SK-N-MC (cell line): ENCODE data around the gene CMTM2.

Experiments
- DNase-seq: peaks from one replicate; pipeline ENCODE4 v3.0.0-alpha.2; 2011; ENCODE audit warnings: low read depth, low spot score
- H3K27ac ChIP-seq: fragments of 200-600 bp; sonication (generic); 2 replicates; pipeline ENCODE4 v1.5.1; 2016; ENCODE audit warnings: mixed run types
- H3K36me3 ChIP-seq: fragments of 200-600 bp; sonication (generic); 2 replicates; pipeline ENCODE4 v1.6.1; 2017; ENCODE audit warnings: antibody characterized with exemption, low read length, mixed read lengths; ENCODE audit not compliant: insufficient read depth
- H3K4me3 ChIP-seq: fragments of 200-600 bp; sonication (generic); 2 replicates; pipeline ENCODE4 v1.5.1; 2016
- H3K9ac ChIP-seq: fragments of 200-600 bp; sonication (generic); 2 replicates; pipeline ENCODE4 v1.8.0; 2017; ENCODE audit warnings: mixed run types, mixed read lengths; ENCODE audit not compliant: insufficient read length
- H3K9me3 ChIP-seq: fragments of 200-600 bp; sonication (generic); 2 replicates; pipeline ENCODE4 v1.6.1; 2017; ENCODE audit warnings: low read depth, mild to moderate bottlenecking, antibody characterized with exemption, low read length, moderate library complexity, mixed read lengths
- EZH2 ChIP-seq: fragments of 200-600 bp; sonication (generic); IDR thresholded peaks from one replicate; pipeline ENCODE4 v1.6.1; 2017; ENCODE audit warnings: antibody characterized with exemption
- FOXP2 ChIP-seq: optimal IDR thresholded peaks from 2 replicates; pipeline ENCODE3; 2011; ENCODE audit warnings: mild to moderate bottlenecking, moderate library complexity; ENCODE audit not compliant: insufficient read depth; ENCODE audit errors: extremely low read length, control extremely low read depth
- POLR2AphosphoS5 ChIP-seq: IDR thresholded peaks from 2 replicates; pipeline ENCODE4 v1.6.1; 2012; ENCODE audit warnings: mild to moderate bottlenecking, low read depth, low read length, borderline replicate concordance

CMTM2 gene

DNA sequence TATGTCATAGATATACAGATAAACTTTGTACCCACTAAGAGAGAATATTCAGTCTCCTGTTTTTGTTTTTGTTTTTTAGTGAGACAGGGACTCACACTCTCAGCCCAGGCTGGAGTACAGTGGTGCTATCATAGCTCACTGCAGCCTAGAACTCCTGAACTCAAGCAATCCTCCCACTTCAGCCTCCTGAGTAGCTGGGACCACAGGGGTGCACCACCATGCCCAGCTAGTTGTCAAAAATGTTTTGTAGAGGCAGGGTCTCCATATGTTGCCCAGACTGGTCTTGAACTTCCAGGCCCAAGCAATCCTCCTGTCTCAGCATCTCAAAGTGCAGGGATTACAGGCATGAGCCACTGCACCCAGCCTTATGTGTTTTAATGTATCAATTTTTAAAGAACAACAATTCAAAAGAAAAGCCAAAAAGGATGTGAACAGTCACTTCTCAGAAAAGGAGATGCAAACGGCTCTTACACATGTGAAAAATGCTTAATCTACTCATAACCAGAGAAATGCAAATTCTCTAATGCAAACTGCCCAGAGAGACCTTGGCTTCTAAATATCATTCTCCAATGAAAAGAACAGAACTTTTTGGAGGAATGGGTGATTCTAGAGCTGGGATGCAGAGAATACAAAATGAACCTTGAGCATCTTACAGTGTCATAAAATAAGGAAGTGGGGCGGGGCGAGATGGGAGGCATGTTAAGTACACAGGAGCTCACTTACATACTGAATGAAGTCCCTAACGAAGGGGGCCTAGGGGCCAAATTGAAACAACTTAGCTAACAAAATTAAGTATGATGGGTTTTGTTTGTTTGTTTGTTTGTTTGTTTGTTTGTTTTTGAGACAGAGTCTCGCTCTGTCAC lies 18.0 kb downstream of the CMTM2 start:
- no peak overlapping the region for H3K27ac ChIP-seq
- no peak overlapping the region for H3K9ac ChIP-seq
- TF ChIP-seq EZH2 (no peak), FOXP2 (no peak), POLR2AphosphoS5 (no peak)
- DNase-seq: no peak
- no peaks in the 10 kb centered on the region for H3K36me3 ChIP-seq
- H3K9me3 ChIP-seq: no peaks in the 10 kb centered on the region
- no peak overlapping the region for H3K4me3 ChIP-seq

DNA sequence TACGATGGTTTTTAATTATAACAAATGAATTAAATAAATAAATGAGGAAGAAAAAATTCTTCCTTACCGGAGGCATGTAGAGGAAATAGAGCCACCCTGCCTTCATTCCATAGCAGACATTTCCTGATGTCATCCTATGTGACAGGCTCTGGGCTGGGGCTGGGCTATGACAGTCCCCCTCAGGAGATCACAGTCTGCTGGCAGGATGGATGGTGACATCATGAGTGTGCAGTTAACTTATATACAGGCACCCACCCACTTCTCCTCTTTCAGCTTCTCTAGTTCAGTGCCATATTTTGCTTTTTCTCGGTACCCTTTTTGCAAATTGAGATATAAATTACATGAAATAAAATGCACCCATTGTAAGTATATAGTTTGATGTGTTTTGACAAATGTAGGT lies 18.8 kb downstream of the CMTM2 start:
- no peak for DNase-seq
- Histone ChIP-seq H3K9ac (no peak overlapping the region), H3K27ac (no peak overlapping the region), H3K9me3 (no peaks in the 10 kb centered on the region), H3K36me3 (no peaks in the 10 kb centered on the region), H3K4me3 (no peak overlapping the region)
- TF ChIP-seq POLR2AphosphoS5 (no peak), FOXP2 (no peak), EZH2 (no peak)

DNA sequence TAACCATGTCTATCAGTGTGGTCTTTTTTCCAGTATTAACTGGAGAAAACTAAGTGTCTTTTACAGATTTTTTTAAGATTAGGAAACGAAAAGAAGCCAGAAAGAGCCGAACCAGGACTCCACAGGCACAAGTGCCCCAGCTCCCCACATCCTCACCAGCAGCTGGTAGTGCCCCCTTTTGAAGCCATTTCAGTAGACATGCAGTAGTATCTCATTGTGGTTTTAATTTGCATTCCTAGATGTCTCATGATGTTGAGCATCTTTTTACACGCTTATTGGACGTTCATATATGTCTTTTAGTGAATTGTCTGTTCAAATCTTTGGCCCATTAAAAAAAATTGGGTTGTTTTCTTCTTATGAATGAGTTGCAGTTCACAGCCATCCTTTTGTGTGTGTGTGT lies 20.5 kb downstream of the CMTM2 start:
- TF ChIP-seq POLR2AphosphoS5: no peak
- no peak for TF ChIP-seq FOXP2
- TF ChIP-seq EZH2: no peak
- no peaks in the 10 kb centered on the region for H3K36me3 ChIP-seq
- H3K27ac ChIP-seq: no peak overlapping the region
- H3K9ac ChIP-seq: no peak overlapping the region
- no peak overlapping the region for H3K4me3 ChIP-seq
- DNase-seq: no peak
- no peaks in the 10 kb centered on the region for H3K9me3 ChIP-seq

DNA sequence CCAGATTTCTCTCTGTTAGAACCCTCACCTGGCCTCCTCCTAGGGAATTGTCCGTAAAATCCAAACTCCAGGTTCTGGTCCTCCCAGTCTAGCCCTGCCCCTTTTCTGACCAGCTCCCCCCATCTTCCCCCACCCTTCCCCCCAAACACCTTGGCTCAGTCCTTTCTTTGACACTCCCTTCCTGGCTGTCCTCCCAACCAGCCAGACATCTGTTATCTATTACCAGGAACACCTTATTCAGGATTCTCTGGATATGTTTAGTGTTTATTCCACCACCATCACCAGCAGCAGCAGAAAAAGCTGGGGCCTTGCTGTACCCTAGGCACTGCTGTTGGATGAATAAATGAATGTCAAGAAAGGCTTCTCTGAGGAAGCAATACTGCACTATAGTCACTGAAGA lies 21.2 kb downstream of the CMTM2 start:
- Histone ChIP-seq H3K36me3 (no peaks in the 10 kb centered on the region), H3K9ac (no peak overlapping the region), H3K27ac (no peak overlapping the region), H3K4me3 (no peak overlapping the region), H3K9me3 (no peaks in the 10 kb centered on the region)
- TF ChIP-seq EZH2 (no peak), POLR2AphosphoS5 (no peak), FOXP2 (no peak)
- DNase-seq: no peak

DNA sequence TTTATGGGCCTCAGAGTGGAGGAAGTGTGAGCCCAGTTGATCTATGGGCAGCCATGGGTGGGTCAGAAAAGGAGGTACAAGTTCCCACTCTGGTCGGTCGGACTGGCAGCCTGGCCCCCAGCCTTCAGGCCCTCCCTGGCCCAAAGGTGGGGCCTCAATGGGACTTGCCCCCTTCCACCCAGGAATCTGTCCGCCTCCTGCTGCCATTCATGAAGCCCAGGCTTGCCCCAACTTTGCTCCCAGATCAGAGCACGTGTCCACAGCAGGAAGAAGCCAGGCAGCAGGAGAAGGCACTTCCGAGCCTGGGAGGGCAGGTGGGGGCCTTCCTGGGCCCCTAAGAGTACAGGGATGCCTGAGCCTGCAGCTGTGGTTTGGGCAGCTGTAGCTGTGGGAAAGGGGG lies 22.2 kb downstream of the CMTM2 start:
- no peak for DNase-seq
- Histone ChIP-seq H3K27ac (no peak overlapping the region), H3K4me3 (no peak overlapping the region), H3K9ac (no peak overlapping the region), H3K9me3 (no peaks in the 10 kb centered on the region), H3K36me3 (no peaks in the 10 kb centered on the region)
- TF ChIP-seq POLR2AphosphoS5 (no peak), EZH2 (no peak), FOXP2 (no peak)

DNA sequence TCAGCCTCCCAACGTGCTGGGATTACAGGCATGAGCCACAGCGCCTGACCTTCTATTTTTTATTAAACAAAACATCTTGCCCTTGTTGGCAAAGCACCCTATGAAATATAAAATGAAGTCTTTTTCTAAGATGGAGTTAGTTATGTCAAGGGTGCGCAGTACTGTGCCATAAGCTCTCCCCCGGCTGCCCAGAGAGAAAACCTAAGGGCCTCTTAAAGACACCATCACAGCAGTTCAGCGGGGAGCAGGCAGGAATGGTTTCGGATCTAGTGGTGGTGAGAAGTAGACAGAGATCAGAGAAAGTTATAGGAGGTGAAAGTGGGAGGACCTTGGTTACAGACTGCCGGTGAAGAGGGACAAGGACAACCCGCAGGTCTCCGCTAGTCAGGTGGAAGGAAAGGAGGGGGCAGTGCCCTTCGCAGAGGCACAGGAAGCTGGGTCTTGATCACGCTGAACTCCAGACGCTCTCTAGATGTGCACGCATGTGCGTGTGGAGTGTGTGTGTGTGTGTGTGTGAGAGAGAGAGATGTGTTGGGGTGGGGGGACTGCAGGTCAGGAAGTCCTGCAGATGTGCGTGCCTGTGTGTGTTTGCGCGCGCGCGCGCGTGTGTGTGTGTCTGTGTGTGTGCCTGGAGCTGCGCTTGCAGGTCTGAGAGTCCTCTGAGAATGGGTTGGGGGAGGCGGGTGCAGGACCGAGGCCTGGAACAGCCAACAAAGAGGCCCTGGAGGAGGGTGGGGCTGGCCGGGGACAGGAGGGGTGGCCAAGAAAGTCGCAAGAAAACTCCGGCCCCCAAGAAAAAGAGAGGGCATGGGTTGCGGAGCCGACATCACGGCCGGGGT lies 24.5 kb downstream of the CMTM2 start:
- Histone ChIP-seq H3K36me3 (peaks cover under 1% of the 10 kb centered on the region; the same call in 1 of the 2 replicates), H3K27ac (no peak overlapping the region), H3K4me3 (peak overlapping the region; percentile 75), H3K9me3 (no peaks in the 10 kb centered on the region), H3K9ac (peak overlapping the region; percentile 60)
- no peak for DNase-seq
- TF ChIP-seq EZH2 (no peak), POLR2AphosphoS5 (no peak), FOXP2 (no peak)

DNA sequence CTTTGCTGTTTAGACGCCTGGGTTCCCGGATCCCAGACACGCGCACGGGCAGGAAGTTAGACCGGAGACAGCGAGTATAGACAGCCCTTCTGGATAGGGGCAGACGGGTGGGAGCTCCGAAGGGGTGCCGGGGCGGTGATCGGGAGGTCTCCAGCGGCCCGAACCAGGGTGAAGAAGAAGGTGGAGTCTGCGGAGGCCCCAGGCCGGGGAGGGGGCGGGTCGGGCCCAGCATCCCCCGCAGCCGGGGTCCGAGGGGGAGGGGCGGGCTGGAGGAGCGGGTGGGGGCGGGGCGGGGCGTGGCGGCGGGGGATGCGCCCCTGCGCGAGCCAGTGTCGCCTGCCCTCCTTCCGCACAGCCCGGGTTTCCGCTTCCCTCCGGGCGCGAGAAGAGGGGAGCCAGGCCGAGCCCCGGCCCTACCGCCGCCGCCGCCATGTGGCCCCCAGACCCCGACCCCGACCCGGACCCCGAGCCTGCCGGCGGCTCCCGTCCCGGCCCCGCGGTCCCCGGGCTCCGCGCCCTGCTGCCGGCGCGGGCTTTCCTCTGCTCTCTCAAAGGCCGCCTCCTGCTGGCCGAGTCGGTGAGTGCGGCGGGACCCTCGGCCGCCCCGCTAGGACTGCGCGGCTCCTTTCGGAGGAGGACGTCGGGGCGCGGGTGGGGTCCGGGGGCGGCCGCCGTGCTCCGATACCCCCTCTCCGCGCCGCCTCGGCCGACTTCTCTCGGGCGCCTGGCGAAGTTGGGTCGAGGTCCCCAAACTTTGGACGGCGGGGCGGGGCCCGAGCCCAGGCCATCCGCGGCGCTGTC lies 25.3 kb downstream of the CMTM2 start, which contains the start of gene CMTM3:
Gene CMTM3 (plus strand): TSS at position 329 of the 801 bp plus-strand sequence. CDS start 102 bp downstream, at position 431.
- H3K36me3 ChIP-seq: peaks cover 3% of the 10 kb centered on the region; the same call in 1 of the 2 replicates
- H3K9me3 ChIP-seq: no peaks in the 10 kb centered on the region
- H3K4me3 ChIP-seq: peak within 1 kb of the TSS; percentile 75
- TF ChIP-seq EZH2 (no peak), POLR2AphosphoS5 (no peak), FOXP2 (no peak)
- peak within 1 kb of the TSS; percentile 69 for H3K9ac ChIP-seq
- no peak for DNase-seq
- H3K27ac ChIP-seq: no peak within 1 kb of the TSS

DNA sequence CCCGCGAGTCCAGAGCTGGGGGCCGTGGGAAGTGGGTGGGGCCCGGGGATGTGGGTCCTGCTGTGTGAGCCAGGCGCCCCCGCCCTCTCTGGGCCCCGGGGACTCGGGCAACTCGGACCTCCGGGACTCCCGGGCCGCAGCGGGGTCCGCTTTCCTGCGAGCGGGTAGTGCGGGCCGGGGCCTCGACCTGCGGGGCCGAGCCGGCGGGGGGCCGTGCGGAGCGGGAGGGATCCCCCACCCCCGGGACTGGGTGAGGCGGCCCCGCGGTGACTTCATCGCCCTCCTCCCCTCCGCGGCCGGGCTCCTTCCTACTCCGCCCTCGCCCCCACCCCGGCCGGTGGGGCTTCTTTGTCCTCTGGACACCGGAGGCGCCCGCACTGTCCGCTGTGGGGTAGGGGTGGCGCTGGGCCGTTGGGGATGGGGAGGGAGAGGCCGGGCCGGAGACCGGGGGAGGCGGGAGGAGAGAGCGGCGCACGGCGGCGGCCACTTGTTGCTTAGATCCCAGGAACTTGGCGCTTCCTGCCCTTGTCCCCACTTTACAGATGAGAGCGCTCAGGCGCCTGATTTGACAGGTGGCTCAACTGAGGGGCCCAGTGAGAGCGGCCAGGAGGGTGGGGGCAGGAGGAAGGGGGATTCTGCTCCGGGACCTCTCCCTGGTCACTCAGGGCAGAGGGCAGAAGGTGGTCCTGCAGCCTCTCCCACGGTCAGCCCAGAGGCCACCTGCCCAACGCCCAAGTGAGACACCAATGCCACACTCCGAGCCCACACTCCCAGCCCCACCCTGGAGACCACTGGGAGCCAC lies 26.1 kb downstream of the CMTM2 start:
- TF ChIP-seq FOXP2: no peak
- no peak for TF ChIP-seq EZH2
- no peak for TF ChIP-seq POLR2AphosphoS5
- no peak for DNase-seq
- H3K27ac ChIP-seq: no peak overlapping the region
- peak overlapping the region; percentile 75 for H3K4me3 ChIP-seq
- peak overlapping the region; percentile 69 for H3K9ac ChIP-seq
- H3K36me3 ChIP-seq: peaks cover 11% of the 10 kb centered on the region; the same call in 1 of the 2 replicates
- H3K9me3 ChIP-seq: no peaks in the 10 kb centered on the region
